ENCODE data around the gene MTPN.

Gene MTPN

DNA sequence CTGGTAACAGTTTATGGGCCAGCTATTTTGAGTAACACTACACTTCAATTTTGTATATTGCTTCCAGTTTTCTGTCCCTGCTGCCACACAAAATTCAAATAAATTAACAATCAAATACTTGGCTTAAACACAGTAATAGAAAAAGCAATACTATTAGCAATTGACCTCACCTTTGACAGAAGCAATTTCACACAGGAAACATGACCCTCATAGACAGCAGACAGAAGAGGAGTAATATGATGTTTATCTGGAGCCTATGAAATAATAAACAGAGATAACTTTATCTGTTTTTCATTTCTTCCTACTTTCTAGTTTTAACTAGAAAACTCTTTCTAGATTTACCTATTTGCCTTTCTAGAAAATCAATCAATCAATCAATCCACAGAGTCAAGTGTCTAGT, 26.7 kb downstream of the MTPN start:
- no peak for DNase-seq

DNA sequence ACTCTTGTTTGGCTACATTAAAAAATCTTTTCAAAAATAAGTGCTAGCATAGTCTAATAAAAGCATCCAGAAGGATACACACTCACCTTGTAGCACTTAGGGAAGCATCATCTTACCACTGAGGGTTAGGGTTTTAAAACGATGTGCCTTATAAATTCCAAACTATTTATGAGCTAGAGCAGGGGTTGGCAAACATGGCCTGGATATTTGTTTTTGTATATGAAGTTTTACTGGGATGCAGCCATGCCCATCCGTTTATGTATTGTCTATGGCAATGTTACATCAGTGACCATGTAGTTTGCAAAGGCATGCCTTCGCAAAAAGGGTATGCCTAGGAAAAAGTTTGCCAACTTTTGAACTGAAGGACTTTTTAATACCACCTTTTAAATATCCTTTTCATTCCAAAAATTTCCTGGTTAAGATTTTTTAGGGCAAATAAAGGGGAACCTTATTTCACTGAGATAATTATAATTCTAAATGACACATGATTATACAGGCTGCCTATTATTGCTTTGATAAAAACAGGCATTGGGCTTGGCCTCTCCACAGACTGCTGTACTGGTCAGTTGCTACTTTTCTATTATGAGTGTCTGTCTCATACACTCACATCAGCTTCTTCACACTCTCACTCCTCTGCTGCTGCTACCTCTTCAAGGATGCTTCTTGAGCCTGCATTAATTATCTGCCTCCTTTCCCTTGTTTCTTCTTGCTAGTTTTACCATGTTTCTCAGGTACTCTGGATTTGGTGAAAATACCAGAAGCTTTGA, 30.7 kb downstream of the MTPN start:
- no peak for DNase-seq

DNA sequence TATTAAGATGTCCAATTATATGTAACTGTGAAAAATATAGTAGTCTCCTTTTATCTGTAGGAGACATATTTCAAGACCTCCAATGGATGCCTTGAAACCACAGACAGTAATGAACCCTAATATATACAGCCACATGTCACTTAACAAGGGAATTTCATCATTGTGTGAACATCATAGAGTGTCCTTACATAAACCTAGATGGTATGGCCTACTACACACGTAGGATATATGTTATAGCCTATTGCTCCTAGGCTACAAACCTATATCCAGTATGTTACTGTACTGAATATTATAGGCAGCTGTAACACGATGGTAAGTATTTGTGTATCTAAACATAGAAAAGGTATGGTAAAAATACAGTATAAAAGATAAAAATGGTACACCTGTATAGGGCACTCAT, 32.4 kb downstream of the MTPN start:
- DNase-seq = no peak

DNA sequence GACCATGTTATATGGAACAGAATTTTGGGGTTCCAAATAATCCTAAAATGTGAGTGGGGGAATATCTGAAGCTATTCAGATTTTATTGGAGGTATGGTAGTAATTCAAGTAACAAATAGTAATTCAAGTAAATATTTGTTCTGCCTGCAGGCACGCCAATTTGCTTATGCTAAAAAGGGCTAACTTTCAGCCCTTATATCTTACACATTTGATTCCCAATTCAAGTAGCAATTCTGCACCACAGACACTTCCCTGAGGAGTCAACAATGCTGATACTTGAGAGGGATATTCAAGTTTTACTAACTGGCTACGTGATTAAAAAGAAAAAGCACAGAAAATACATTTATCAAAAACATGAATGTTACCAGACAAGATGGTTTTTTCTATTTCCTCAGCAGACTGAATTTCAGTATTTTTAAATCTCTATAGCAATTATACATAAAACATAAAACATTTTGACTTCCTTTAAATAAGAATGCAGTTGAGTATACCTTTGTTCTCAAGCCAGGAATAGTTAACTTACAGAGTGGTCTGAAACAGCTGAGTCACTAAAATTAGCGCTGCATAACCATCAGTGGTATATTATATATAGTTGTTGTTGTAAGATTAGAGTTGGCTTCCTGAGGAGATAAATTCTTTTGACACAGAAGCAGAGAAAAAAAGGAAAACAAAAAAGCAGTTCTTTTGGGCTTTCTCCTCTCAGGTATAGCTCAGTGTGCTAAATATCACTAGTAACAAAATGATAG, 33.9 kb downstream of the MTPN start:
- DNase-seq = no peak

DNA sequence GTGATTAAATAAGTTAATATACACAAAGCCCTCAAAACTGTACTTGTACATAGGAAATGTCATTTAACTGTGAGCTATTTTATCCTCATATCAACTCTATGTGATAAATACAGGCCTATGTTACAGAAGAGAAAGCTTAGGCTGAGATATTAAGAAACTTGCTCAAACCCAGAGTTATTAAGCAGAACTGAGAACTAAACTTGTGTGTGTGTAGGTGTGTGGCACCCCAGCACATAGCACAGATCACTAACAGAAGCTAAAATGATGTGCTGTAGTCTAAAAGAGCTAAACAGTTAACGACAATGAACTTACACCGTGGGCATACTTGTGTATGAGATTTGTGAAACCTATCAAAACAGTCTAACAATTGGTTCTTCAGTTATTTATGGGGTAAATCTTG, 34.5 kb downstream of the MTPN start:
- DNase-seq = no peak

DNA sequence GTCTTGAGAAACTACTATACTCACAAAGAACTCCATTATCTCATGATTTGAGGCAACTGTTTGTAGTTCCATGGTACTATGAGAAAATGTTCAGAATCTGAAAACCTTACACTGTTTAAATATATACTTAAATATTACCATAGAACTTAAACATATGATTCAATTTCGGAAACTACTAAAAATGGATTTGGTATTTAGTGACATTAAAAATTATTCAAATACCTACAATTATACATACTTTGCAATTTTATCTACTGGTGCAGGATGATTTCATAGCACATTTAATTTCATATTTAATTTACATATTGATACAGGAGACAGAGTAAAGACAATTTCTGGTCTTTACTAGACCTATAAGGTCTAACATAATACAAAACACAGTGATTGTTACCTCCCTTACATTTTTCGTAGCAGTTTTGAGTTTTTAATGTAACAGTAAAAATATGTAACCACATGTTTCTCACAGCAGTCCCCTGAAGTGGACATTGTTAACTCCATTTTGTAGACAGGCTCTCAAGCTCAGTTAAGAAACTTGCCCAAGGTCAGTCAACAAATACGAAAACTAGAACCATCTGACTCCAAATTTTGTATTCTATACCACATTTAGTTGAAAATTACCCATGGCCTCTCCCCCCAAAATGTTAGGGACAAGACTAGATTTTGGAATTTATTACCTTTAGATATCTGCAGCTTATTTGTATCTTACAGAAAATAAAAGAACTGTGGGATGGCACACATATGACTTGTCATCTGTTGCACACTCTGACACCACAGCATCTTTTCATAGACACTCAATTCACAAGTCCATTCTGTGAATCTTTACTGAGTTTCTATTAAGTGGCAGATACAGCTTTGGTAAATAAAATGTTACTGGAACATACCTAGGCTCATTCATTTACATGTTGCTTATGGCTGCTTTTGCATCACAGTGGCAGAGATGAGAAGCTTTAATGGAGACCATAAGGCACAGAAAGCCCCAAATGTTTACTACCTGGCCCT, 36.8 kb downstream of the MTPN start:
- no peak for DNase-seq

DNA sequence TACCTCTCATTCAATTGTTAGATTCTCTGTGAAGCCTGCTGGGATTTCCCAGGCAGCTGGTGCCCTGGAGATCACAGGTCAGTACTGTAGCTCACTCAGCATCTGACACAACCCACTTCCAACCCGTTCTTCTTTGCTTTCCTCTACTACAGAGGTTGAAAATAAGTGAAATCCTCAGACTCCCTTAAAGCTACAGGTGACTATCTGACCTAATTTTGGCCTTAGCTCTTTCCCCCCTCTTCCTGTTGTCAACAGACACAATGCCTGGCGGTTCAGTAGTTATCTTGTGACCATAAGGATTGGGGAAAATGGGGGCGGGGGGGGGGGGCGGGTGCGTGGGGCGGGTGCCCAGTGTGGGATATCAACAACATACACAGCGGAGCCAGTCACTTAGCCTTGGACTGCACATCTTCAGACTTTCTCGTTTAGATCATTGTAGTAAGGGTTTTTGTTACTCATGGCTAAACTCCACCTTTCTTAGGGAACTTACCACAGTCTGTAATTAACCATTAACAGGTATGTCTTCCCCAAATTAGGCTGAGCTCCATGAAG, 37.8 kb downstream of the MTPN start:
- DNase-seq = no peak

DNA sequence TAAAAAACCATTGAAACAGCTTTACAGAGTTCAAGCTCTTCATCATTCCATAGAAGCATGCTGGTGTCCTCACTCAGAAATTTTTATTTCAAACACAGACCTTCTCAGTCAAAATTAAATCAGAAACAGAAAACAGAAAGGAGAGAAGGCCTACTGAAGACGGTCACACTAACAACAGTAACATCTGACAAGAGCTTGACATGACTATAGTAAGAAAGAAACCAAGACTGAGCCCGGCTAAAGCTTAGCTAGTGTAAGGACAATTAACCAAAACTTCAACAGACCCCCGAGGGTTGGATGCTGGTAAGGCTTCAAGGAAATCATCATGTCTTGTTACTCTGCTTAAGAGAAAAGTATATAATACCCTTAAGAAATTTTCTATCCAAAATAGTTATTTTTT, 38.6 kb downstream of the MTPN start:
- no peak for DNase-seq

DNA sequence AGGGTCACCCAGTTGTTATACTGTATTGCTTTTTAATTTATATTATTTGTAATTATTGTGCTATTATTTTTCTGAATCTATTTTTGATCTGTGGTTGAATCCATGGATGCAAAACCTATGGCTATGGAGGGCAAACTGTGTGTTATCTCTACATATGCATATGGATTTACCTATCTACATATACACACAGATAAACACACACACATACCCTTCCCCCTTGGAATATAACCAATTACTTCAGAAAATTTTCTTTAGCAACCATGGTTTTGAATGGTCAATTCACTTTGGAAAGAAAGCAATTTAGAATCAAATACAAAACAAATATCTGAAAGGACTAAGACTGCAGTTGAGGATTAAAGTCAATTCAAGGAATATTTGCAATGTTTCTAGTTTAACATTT, 39.1 kb downstream of the MTPN start:
- DNase-seq = no peak

DNA sequence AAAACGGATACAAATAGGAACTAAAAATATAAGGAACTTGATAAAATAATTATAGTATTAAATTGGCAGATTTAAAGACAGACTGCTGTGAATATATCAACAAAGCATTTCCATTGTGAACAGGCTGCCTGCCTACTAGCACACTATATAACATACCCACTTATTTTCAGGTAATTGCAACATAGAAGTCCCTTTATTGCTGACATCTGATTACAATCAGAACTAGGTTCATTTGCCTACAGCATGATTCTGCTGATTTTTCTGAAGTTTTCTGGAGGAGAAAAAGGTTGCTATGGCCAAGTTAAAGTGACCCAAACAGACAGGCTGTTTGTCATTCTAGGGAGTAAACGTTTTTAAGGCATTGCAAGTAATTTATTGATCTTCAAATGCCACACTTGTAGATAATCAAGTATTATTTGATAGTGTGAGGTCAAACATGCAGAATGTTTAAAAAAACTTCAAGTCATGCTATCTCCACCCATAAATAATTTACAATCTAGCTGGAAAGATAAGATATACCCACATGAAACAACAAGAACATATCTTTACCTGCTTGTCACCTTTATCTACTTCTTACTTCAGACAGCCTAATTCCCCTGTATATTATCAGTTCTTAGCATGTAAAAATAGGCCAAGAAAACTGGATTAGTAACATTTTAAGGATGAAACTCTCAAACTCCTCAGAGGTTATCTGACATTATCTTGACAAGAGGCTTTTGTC, 40.5 kb downstream of the MTPN start:
- no peak for DNase-seq

DNA sequence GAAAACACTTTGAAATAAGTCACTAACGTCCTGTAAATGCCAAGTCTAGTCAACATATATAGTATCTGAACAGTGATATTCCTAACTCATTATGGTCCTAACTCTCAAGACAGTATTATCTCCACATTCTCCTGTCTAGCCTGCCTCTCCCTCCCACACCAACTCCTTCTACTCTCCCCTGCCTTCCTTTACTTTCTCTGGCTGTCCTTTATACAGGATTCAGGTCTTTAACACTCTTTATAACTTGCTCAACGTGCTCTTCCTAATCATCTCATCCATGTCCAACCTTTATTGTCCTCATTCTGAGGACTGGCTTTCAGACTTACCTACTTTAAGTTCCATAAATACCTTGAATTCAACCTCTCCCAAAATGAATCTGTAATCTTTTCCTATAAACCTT, 42.5 kb downstream of the MTPN start:
- DNase-seq = no peak

DNA sequence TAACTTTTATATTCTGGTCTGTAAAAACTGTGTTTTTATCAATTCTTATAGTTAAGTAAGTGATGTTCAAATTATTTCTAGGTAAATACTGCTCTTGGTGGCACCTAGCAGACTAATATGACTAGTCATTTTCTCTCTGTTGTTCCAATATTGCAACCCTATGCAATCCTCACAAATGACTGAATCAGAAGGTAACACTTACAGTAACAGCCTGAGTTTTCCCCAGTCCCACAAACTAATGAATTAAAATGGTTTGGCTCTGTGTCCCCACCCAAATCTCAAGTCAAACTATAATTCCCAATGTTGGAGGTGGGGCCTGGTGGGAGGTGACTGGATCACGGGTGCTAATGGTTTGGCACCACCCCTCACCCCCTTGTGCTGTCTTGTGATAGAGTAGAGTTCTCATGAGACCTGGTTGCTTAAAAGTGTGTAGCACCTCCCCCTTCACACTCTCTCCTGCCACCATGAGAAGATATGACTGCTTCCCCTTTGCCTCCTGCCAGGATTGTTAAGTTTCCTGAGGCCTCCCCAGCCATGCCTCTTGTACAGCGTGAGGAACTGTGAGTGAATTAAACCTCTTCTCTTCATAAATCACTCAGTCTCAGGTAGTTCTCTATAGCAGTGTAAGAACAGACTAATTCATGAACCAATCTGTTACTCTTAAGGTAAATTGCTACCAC, 43.5 kb downstream of the MTPN start:
- DNase-seq = no peak

DNA sequence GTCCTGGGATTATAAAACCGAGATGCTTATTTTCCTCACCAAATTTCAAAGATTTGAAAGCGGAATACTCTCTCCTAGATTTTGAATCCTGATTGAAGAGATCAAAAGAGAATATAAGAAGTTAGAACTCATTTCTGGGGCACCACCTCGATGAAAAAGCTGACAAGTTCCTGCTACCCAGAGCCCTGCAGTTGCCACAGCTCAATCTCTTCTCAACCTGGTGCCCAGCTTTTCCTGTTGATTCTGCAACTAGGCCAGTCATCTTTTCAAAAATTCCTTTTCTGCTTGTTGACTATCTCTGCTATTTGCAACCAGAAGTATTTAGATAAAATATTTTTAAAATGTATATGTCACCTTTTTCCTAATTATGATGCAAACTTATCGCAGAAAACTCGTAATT, 45.0 kb downstream of the MTPN start:
- DNase-seq = no peak

DNA sequence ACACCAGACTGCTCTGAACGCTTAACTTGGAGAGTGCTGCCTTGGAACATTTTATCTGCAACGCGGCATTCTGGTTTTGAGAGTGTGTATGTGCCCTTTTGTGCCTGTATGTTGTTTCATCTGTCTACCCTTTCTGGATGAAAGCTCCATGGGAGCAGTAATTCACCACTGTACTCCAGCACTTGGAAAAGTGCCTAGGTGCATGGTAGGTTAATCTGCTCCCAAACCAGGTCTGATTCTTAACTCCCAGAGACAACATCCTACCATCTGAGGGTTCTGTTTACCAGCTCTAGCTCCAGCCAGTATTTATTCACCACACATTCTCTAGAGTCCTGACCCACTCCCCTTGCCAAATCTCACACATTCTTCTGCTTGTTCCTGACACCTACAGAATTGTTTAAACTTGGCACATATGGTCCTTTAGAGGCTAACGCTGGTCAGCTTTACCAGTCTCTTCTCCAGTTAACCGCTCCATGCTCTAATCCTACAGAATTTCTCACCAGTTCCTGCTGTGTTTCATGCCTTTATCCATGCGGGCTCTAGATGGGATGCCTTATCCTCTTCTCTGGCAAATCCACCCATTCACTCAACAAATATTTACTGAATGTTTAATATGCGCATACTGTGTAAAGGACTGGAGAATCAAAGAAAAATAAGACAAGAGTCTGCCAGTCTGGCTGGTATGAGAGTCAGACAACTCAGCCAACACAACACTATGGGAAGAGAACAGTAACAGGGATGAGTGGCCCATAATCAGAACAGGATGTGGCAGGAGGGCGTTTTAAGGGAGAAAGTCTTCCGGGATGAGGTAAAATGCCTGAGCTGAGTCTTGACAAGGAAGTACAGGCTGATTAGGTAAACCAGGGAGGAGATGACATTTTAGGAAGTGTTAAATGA, 46.3 kb downstream of the MTPN start:
- no peak for DNase-seq

DNA sequence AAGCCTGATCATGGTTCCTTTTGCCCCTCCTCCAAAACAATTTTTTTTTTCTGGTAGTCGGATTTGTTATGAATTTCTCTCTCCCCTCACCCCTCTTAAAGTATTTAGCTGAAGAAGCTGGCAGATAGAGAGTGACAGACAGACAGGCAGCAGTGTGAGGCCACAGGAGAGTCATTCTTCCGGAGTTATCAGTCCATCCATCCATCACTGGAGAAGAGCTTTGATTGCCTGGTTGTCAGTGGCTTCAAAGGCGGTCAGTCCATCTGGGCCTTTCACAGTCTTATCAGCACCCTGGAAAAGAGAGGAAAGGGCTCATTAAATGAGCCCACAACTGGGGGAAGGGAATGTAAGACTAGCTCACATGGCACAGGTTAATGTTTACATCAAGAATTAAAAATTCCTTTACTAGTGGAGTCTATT, 47.4 kb downstream of the MTPN start:
- no peak for DNase-seq

DNA sequence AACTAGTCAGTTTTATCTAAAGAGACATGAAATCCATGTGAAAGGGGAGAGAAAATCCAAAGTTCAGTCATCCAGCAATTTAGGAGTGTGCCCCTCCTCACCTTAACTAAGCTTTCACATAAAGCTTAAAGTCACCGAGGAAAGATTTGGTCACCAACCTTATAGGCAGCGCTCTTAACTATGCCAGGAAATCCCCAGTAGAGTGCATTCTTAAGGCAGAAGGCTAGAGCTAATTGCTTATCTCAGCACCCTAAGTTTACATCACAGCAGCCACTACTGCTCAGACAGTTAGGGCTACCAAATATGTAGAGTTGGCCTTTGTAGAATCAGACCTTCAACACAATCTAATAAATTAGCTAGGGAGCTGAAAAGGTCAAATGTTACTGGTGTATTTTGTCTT, 47.9 kb downstream of the MTPN start:
- no peak for DNase-seq

DNA sequence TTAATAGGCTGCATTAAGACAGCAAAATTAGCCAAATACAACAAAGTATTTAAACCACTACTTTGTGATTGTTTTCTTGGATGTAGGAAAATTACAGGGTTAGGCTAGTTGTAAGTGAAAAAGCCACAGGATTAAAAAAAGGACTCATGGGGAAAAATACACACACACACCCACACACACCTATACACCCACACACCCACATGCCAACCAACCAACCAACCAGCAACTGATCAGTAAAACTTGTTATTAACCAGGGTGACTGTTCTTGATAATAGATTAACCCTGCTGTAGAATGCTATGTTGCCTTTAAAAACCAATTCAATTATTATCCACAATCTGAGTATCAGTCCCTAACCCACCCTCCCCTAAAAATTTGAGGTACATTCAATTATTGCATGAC, 49.0 kb downstream of the MTPN start:
- no peak for DNase-seq

DNA sequence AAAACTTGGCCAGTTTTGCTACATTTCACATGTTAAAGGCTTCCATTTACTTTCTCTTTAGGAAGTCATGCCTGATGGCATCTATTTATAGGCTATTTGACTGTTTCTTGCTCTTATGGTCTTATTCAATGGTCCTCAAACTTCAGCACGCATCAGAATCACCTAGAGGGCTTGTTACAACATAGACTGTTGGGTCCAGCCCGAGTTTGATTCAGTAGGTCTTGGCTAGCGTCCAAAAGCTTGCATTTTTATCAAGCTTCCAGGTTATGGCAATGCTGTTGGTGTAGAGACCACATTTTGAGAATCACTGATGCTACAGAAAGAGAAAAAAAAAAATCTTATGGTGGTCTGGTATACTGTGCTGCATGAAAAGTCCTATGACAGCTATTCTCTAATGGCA, 51.9 kb downstream of the MTPN start:
- DNase-seq = no peak

DNA sequence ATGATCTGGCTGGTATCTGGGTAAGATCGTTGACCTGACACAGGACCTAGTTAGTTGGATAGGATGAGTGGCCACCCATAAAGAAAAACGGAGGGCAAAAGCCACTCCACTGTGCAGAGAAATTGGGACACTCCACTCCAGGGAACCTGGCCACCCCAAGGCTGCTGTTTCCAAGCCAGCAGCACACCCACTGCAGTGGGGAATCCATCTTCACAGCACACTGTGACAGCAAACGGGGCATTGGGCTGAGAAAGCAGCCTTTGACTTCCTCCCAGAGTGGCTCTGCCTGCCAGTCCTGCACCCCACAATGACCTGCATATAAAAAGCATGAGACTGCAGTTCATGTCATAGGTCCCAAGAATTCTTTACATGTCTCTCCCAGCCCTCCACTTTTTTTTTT, 52.9 kb downstream of the MTPN start:
- no peak for DNase-seq

DNA sequence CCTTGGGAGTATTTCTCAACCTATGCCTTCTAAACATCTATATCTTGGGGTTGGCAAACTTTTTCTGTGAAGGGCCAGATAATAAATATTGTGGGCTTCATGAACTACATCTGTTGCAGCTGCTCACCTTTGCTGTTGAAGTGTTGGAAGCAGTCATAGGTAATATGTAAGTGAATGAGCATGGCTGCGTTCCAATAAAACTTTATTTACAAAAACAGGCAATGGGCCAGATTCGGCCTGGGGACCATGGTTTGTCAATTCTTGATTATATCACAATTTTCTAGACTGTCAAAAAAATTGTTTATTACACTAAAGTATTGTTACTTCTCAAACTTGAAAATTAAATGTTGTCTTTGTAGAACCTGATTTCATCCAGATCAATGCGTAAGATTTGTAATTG, 54.9 kb downstream of the MTPN start:
- DNase-seq = no peak

DNA sequence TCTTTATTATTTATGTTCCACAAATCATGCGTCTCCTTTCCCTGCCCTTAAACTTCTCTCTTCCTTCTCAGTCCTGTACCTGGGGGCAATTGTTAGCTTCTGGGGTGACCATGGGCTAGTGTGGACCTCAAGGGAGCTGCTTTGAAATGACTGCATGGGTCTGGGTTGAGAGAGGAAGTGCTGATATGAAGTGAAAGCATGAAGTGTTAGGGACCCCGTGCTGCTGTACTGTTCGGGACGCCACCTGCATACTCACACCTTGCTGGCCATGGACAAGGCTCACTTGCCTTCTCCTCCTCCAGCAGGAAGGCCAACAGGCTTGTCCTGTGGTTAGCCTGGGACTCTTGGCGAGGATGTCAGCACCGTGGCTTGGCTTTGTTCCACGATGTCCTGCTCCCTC, 56.7 kb downstream of the MTPN start:
- DNase-seq = no peak

Data from activated gamma-delta T cell treated with Interleukin-2 at 50 U/mL for 16 hours (primary cell).